ENCODE data around the gene PCDHGC3. TPM values are rescaled to one million over a fixed set of nuclear protein-coding genes. Genes with fewer than 3 reads are reported as not detected.

The PCDHGC3 gene
- total and polyA plus RNA-seq, 4 donors, result 3.7 to 11.0 (median 6.2) TPM

GRCh38 chr5:141487131-141487530 is 11.4 kb downstream of the PCDHGC3 start (continued):
- TF ChIP-seq ZBTB33 (IDR thresholded peaks at IDR 0.05), result no peak
- TF ChIP-seq TAF1 (conservative IDR thresholded peaks at IDR 0.05), result no peak
- TF ChIP-seq MAX (IDR thresholded peaks at IDR 0.05), result no peak

GRCh38 chr5:141488591-141489561 is 13.1 kb downstream of the PCDHGC3 start, which contains the start of gene PCDHGC5:
PCDHGC5 (plus strand) TSS chr5:141489081; CDS start chr5:141489241, 160 bp downstream.
- H3K9ac ChIP-seq (ENCODE audit: low read depth in 1 of 2, low read length in 2 of 2), result no peak within 1 kb of the TSS
- H3K4me3 ChIP-seq (ENCODE audit: low read depth in 1 of 3, low read length in 3 of 3), result no peak within 1 kb of the TSS
- H3K9me3 ChIP-seq (ENCODE audit: control insufficient read depth in 4 of 4, low read length in 3 of 4), result peaks cover 0 to 5% (median 2%) of the 10 kb centered on the region in 4 donors
- DNase-seq (ENCODE audit: low spot score), result no peak
- H3K4me1 ChIP-seq (ENCODE audit: control insufficient read depth in 4 of 4, insufficient read depth in 4 of 4, low read length in 3 of 4), result peaks cover 0 to 13% (median 6%) of the 10 kb centered on the region in 4 donors
- WGBS, result 67% methylated on average over 14 of the region's 14 CpGs
- no peak within 1 kb of the TSS for H3K27ac ChIP-seq (ENCODE audit: low read depth in 1 of 2, low read length in 2 of 2)
- H3K36me3 ChIP-seq (ENCODE audit: control insufficient read depth in 4 of 4, insufficient read depth in 3 of 4, low read depth in 1 of 4, low read length in 3 of 4), result no peaks in the 10 kb centered on the region
- H3K27me3 ChIP-seq (ENCODE audit: control insufficient read depth in 4 of 4, insufficient read depth in 4 of 4, low read length in 3 of 4), result no peaks in the 10 kb centered on the region
- TF ChIP-seq CTCF (IDR thresholded peaks at IDR 0.05; ENCODE audit: low read depth, low read length, missing input control) (no peak), HNF4G (IDR thresholded peaks at IDR 0.05) (no peak), YY1 (IDR thresholded peaks at IDR 0.05) (no peak), TAF1 (conservative IDR thresholded peaks at IDR 0.05) (no peak), ATF3 (IDR thresholded peaks at IDR 0.05) (no peak)

GRCh38 chr5:141489841-141490240 is 14.1 kb downstream of the PCDHGC3 start:
- Histone ChIP-seq H3K4me3 (ENCODE audit: low read depth in 1 of 3, low read length in 3 of 3) (no peak overlapping the region), H3K27me3 (ENCODE audit: control insufficient read depth in 4 of 4, insufficient read depth in 4 of 4, low read length in 3 of 4) (no peaks in the 10 kb centered on the region), H3K9me3 (ENCODE audit: control insufficient read depth in 4 of 4, low read length in 3 of 4) (peaks cover 0 to 5% (median 2%) of the 10 kb centered on the region in 4 donors), H3K36me3 (ENCODE audit: control insufficient read depth in 4 of 4, insufficient read depth in 3 of 4, low read depth in 1 of 4, low read length in 3 of 4) (no peaks in the 10 kb centered on the region), H3K27ac (ENCODE audit: low read depth in 1 of 2, low read length in 2 of 2) (no peak overlapping the region), H3K9ac (ENCODE audit: low read depth in 1 of 2, low read length in 2 of 2) (no peak overlapping the region), H3K4me1 (ENCODE audit: control insufficient read depth in 4 of 4, insufficient read depth in 4 of 4, low read length in 3 of 4) (peaks cover 0 to 13% (median 6%) of the 10 kb centered on the region in 4 donors)
- WGBS, result 81% methylated on average over 10 of the region's 10 CpGs
- DNase-seq (ENCODE audit: low spot score), result no peak
- TF ChIP-seq RXRA (IDR thresholded peaks at IDR 0.05) (no peak), HNF4A (conservative IDR thresholded peaks at IDR 0.05) (no peak), MAX (IDR thresholded peaks at IDR 0.05) (no peak), FOXA2 (IDR thresholded peaks at IDR 0.05) (no peak), YY1 (IDR thresholded peaks at IDR 0.05) (no peak), GABPA (IDR thresholded peaks at IDR 0.05 in 1 of 2, conservative IDR thresholded peaks at IDR 0.05 in 1 of 2) (no peak), SP1 (IDR thresholded peaks at IDR 0.05) (no peak), REST (IDR thresholded peaks at IDR 0.05) (no peak), TAF1 (conservative IDR thresholded peaks at IDR 0.05) (no peak), EGR1 (IDR thresholded peaks at IDR 0.05; ENCODE audit: low read depth in 2 of 2) (no peak), RAD21 (IDR thresholded peaks at IDR 0.05) (no peak), NR2F2 (IDR thresholded peaks at IDR 0.05) (no peak)

Data from liver (tissue), 9 donors.